ENCODE results near the gene S100A7. TPM values are rescaled to one million over a fixed set of nuclear protein-coding genes. Genes with fewer than 3 reads are reported as not detected.

Gene S100A7
- total and polyA plus RNA-seq, 2 experiments from 2014 or later: not detected

GRCh38 chr1:153481124-153481523 is 20.7 kb upstream of the S100A7 start:
- Histone ChIP-seq H3K9ac (no peak overlapping the region), H3K9me3 (ENCODE audit: low read depth) (no peaks in the 10 kb centered on the region), H3K4me1 (ENCODE audit: insufficient read depth) (no peaks in the 10 kb centered on the region), H3K27me3 (replicated peaks; ENCODE audit: insufficient read depth) (peaks cover 23% of the 10 kb centered on the region), H4K20me1 (ENCODE audit: insufficient read depth) (no peaks in the 10 kb centered on the region), H3K4me3 (no peak overlapping the region), H2AFZ (no peak overlapping the region), H3F3A (ENCODE audit: insufficient read depth) (no peaks in the 10 kb centered on the region), H3K36me3 (ENCODE audit: low read depth) (no peaks in the 10 kb centered on the region), H3K27ac (no peak overlapping the region), H3K9me2 (ENCODE audit: insufficient read depth) (no peaks in the 10 kb centered on the region), H3K79me2 (ENCODE audit: insufficient read depth) (no peaks in the 10 kb centered on the region), H3K4me2 (ENCODE audit: unreplicated experiment) (no peak overlapping the region)
- DNase-seq: no peak
- in situ Hi-C loops (cut with MboI): loop anchor here (10.0 kb wide), 1 partner anchor 116 kb away; no protein-coding TSS in a partner anchor
- TF ChIP-seq EZH2 (IDR thresholded peaks at IDR 0.05; ENCODE audit: insufficient read depth, poor library complexity, severe bottlenecking): no peak
- TF ChIP-seq EZH2phosphoT487 (IDR thresholded peaks at IDR 0.05; ENCODE audit: insufficient read depth, low read depth): no peak
- 6 to 10% methylated on average over 2 of the region's 2 CpGs for WGBS, 2 experiments (ENCODE audit: low coverage in 1 of 2, low lambda C conversion rate in 2 of 2, missing lambda C conversion rate in 2 of 2)

- Histone ChIP-seq H2AFZ (no peak overlapping the region), H3K9me2 (ENCODE audit: insufficient read depth) (no peaks in the 10 kb centered on the region), H3K79me2 (ENCODE audit: insufficient read depth) (no peaks in the 10 kb centered on the region), H3K27ac (no peak overlapping the region), H3K4me1 (ENCODE audit: insufficient read depth) (no peaks in the 10 kb centered on the region), H3F3A (ENCODE audit: insufficient read depth) (no peaks in the 10 kb centered on the region), H4K20me1 (ENCODE audit: insufficient read depth) (no peaks in the 10 kb centered on the region), H3K4me3 (no peak overlapping the region), H3K27me3 (replicated peaks; ENCODE audit: insufficient read depth) (peaks cover 15% of the 10 kb centered on the region), H3K9me3 (ENCODE audit: low read depth) (no peaks in the 10 kb centered on the region), H3K9ac (no peak overlapping the region), H3K4me2 (ENCODE audit: unreplicated experiment) (no peak overlapping the region), H3K36me3 (ENCODE audit: low read depth) (no peaks in the 10 kb centered on the region)
- 46 to 47% methylated on average over 4 of the region's 4 CpGs for WGBS, 2 experiments (ENCODE audit: low coverage in 1 of 2, low lambda C conversion rate in 2 of 2, missing lambda C conversion rate in 2 of 2)
- DNase-seq: no peak
- in situ Hi-C loops (cut with MboI): no loop called here
- TF ChIP-seq EZH2 (IDR thresholded peaks at IDR 0.05; ENCODE audit: insufficient read depth, poor library complexity, severe bottlenecking) (no peak), EZH2phosphoT487 (IDR thresholded peaks at IDR 0.05; ENCODE audit: insufficient read depth, low read depth) (no peak)
Measured at GRCh38 chr1:153478692-153479618, 18.5 kb upstream of the S100A7 start.

GRCh38 chr1:153478047-153478691 is 17.7 kb upstream of the S100A7 start:
- no peak for DNase-seq
- Histone ChIP-seq H3K9ac (no peak overlapping the region), H3K79me2 (ENCODE audit: insufficient read depth) (no peaks in the 10 kb centered on the region), H2AFZ (no peak overlapping the region), H3K27ac (no peak overlapping the region), H3K36me3 (ENCODE audit: low read depth) (no peaks in the 10 kb centered on the region), H3K4me1 (ENCODE audit: insufficient read depth) (no peaks in the 10 kb centered on the region), H3F3A (ENCODE audit: insufficient read depth) (no peaks in the 10 kb centered on the region), H3K4me3 (no peak overlapping the region), H3K9me3 (ENCODE audit: low read depth) (no peaks in the 10 kb centered on the region), H3K4me2 (ENCODE audit: unreplicated experiment) (no peak overlapping the region), H4K20me1 (ENCODE audit: insufficient read depth) (no peaks in the 10 kb centered on the region), H3K27me3 (replicated peaks; ENCODE audit: insufficient read depth) (peaks cover 15% of the 10 kb centered on the region), H3K9me2 (ENCODE audit: insufficient read depth) (no peaks in the 10 kb centered on the region)
- in situ Hi-C loops (cut with MboI): no loop called here
- WGBS, 2 experiments (ENCODE audit: low coverage in 1 of 2, low lambda C conversion rate in 2 of 2, missing lambda C conversion rate in 2 of 2): 48 to 51% methylated on average over 8 of the region's 8 CpGs
- TF ChIP-seq EZH2phosphoT487 (IDR thresholded peaks at IDR 0.05; ENCODE audit: insufficient read depth, low read depth) (no peak), EZH2 (IDR thresholded peaks at IDR 0.05; ENCODE audit: insufficient read depth, poor library complexity, severe bottlenecking) (no peak)

- Histone ChIP-seq H3K4me3 (no peak overlapping the region), H3K4me2 (ENCODE audit: unreplicated experiment) (no peak overlapping the region), H2AFZ (no peak overlapping the region), H3K79me2 (ENCODE audit: insufficient read depth) (no peaks in the 10 kb centered on the region), H3K9me2 (ENCODE audit: insufficient read depth) (no peaks in the 10 kb centered on the region), H4K20me1 (ENCODE audit: insufficient read depth) (no peaks in the 10 kb centered on the region), H3K27me3 (replicated peaks; ENCODE audit: insufficient read depth) (peaks cover 15% of the 10 kb centered on the region), H3F3A (ENCODE audit: insufficient read depth) (no peaks in the 10 kb centered on the region), H3K9me3 (ENCODE audit: low read depth) (no peaks in the 10 kb centered on the region), H3K9ac (no peak overlapping the region), H3K27ac (no peak overlapping the region), H3K36me3 (ENCODE audit: low read depth) (no peaks in the 10 kb centered on the region), H3K4me1 (ENCODE audit: insufficient read depth) (no peaks in the 10 kb centered on the region)
- WGBS, 2 experiments (ENCODE audit: low coverage in 1 of 2, low lambda C conversion rate in 2 of 2, missing lambda C conversion rate in 2 of 2): 63 to 67% methylated on average over 4 of the region's 4 CpGs
- TF ChIP-seq EZH2 (IDR thresholded peaks at IDR 0.05; ENCODE audit: insufficient read depth, poor library complexity, severe bottlenecking) (no peak), EZH2phosphoT487 (IDR thresholded peaks at IDR 0.05; ENCODE audit: insufficient read depth, low read depth) (no peak)
- in situ Hi-C loops (cut with MboI): no loop called here
- no peak for DNase-seq
Measured at GRCh38 chr1:153476491-153477093, 16.1 kb upstream of the S100A7 start.
